Retinal pigment epithelial cell (primary cell): Measurements from ENCODE around the gene CGNL1.

Source experiments
- DNase-seq: peaks from one replicate; pipeline ENCODE4 v3.0.0-alpha.2; 2010; ENCODE audit warnings: low read depth
- H3K4me3 ChIP-seq: 2 replicates; pipeline ENCODE4 v1.5.1; 2011; ENCODE audit warnings: mild to moderate bottlenecking, low read length, control low read depth, moderate library complexity
- TF ChIP-seq, protein P1 (sequence below): conservative IDR thresholded peaks from 2 replicates; pipeline ENCODE4 v1.5.1; 2011; ENCODE audit warnings: low read depth, low read length, control low read depth, inconsistent platforms

CGNL1 gene

GRCh38 chr15:57457726-57458125 lies 81.4 kb downstream of the CGNL1 start:
- TF ChIP-seq, protein P1, sequence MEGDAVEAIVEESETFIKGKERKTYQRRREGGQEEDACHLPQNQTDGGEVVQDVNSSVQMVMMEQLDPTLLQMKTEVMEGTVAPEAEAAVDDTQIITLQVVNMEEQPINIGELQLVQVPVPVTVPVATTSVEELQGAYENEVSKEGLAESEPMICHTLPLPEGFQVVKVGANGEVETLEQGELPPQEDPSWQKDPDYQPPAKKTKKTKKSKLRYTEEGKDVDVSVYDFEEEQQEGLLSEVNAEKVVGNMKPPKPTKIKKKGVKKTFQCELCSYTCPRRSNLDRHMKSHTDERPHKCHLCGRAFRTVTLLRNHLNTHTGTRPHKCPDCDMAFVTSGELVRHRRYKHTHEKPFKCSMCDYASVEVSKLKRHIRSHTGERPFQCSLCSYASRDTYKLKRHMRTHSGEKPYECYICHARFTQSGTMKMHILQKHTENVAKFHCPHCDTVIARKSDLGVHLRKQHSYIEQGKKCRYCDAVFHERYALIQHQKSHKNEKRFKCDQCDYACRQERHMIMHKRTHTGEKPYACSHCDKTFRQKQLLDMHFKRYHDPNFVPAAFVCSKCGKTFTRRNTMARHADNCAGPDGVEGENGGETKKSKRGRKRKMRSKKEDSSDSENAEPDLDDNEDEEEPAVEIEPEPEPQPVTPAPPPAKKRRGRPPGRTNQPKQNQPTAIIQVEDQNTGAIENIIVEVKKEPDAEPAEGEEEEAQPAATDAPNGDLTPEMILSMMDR, result no peak
- no peak overlapping the region for H3K4me3 ChIP-seq
- DNase-seq, result no peak

DNA sequence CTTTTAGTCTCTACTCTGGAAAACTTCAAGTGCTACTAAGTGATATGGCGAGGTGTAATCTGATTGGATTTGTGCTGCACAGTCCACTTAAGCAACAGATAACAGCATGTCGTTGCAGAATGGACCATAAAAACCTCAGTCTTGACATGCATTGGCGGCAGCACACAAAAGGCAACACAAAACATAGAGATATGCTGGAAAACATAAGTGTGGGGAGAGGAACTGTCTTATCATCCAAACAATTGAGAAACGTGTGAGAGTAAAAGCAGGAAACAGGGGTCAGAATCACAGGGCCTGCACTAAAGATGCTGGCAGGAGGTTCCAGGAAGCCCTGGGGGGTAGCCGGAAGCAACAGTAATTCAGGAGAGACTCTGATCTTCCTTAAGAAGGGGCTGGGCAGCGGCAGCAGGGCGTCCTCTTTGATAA lies 82.1 kb downstream of the CGNL1 start:
- no peak for DNase-seq
- TF ChIP-seq, protein P1, result no peak

GRCh38 chr15:57460208-57460816 lies 84.0 kb downstream of the CGNL1 start:
- H3K4me3 ChIP-seq, result no peak overlapping the region

More for the DNA sequence above, 82.1 kb downstream of the CGNL1 start:
- H3K4me3 ChIP-seq, result no peak overlapping the region

GRCh38 chr15:57461541-57461940 lies 85.2 kb downstream of the CGNL1 start:
- DNase-seq, result no peak
- TF ChIP-seq, protein P1, result no peak
- no peak overlapping the region for H3K4me3 ChIP-seq

More at GRCh38 chr15:57460208-57460816, 84.0 kb downstream of the CGNL1 start:
- no peak for DNase-seq
- TF ChIP-seq, protein P1, result no peak

DNA sequence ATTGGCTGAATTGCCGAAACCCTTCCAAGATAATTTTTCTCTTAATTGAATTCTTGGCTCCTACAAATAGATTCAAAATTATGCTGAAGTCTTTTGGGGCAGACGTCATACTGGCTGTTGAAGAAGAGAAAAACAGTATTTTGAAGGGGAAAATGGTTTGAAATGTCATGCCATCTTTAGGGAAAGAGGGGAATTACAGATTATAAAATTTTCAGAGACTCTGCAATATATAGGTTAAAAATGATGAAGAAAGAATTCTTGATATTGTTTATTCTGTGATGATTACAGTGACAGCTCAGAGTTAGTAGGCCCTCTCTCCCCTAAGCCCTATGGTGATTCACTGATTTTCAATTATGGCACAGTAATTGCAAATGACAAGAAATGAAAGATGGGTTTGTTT lies 86.1 kb downstream of the CGNL1 start:
- no peak overlapping the region for H3K4me3 ChIP-seq
- no peak for DNase-seq
- TF ChIP-seq, protein P1, result peak; percentile 23

- H3K4me3 ChIP-seq, result no peak overlapping the region
- no peak for DNase-seq
- TF ChIP-seq, protein P1, result no peak
Measured at GRCh38 chr15:57463360-57463759, 87.1 kb downstream of the CGNL1 start.

GRCh38 chr15:57464480-57464879 lies 88.2 kb downstream of the CGNL1 start:
- H3K4me3 ChIP-seq, result no peak overlapping the region
- TF ChIP-seq, protein P1, result no peak
- DNase-seq, result no peak
